GM21447 (cell line): ENCODE measurements around the gene CDYL.

Source experiments
- ATAC-seq: cut with Tn5 transposase; IDR thresholded peaks from one replicate; pipeline ENCODE4 v1.9.1; 2021; ENCODE audit not compliant: unreplicated experiment

CDYL gene

GRCh38 chr6:4873928-4874327 is 97.7 kb downstream of the CDYL start:
- ATAC-seq: no peak

GRCh38 chr6:4879741-4880275 is 103.6 kb downstream of the CDYL start:
- peak; percentile 73 for ATAC-seq

GRCh38 chr6:4880363-4880762 is 104.2 kb downstream of the CDYL start:
- no peak for ATAC-seq

GRCh38 chr6:4883298-4883697 is 107.1 kb downstream of the CDYL start:
- no peak for ATAC-seq

- ATAC-seq: no peak
Observed at GRCh38 chr6:4884646-4885340, 108.6 kb downstream of the CDYL start.

GRCh38 chr6:4885341-4885933 is 109.2 kb downstream of the CDYL start:
- no peak for ATAC-seq

GRCh38 chr6:4888841-4889240 is 112.6 kb downstream of the CDYL start:
- no peak for ATAC-seq

- no peak for ATAC-seq
Observed at GRCh38 chr6:4889701-4890100, 113.5 kb downstream of the CDYL start.

GRCh38 chr6:4890191-4890590 is 114.0 kb downstream of the CDYL start:
- no peak for ATAC-seq

- ATAC-seq: no peak
Observed at GRCh38 chr6:4890627-4891026, 114.4 kb downstream of the CDYL start.

- no peak for ATAC-seq
Observed at GRCh38 chr6:4891141-4891540, 114.9 kb downstream of the CDYL start.

GRCh38 chr6:4892785-4893485 is 116.7 kb downstream of the CDYL start:
- no peak for ATAC-seq

GRCh38 chr6:4894049-4894448 is 117.8 kb downstream of the CDYL start:
- ATAC-seq: no peak

GRCh38 chr6:4895971-4896370 is 119.8 kb downstream of the CDYL start:
- ATAC-seq: no peak

GRCh38 chr6:4896401-4896800 is 120.2 kb downstream of the CDYL start:
- no peak for ATAC-seq

- ATAC-seq: no peak
Observed at GRCh38 chr6:4899249-4900034, 123.2 kb downstream of the CDYL start.

- peak; percentile 83 for ATAC-seq
Observed at GRCh38 chr6:4901386-4902061, 125.3 kb downstream of the CDYL start.

GRCh38 chr6:4902363-4902762 is 126.2 kb downstream of the CDYL start:
- no peak for ATAC-seq

- no peak for ATAC-seq
Observed at GRCh38 chr6:4903121-4903520, 126.9 kb downstream of the CDYL start.

- ATAC-seq: no peak
Observed at GRCh38 chr6:4903751-4904370, 127.7 kb downstream of the CDYL start.
